ENCODE results near the gene MAS1L.

The MAS1L gene, protein sequence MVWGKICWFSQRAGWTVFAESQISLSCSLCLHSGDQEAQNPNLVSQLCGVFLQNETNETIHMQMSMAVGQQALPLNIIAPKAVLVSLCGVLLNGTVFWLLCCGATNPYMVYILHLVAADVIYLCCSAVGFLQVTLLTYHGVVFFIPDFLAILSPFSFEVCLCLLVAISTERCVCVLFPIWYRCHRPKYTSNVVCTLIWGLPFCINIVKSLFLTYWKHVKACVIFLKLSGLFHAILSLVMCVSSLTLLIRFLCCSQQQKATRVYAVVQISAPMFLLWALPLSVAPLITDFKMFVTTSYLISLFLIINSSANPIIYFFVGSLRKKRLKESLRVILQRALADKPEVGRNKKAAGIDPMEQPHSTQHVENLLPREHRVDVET

DNA sequence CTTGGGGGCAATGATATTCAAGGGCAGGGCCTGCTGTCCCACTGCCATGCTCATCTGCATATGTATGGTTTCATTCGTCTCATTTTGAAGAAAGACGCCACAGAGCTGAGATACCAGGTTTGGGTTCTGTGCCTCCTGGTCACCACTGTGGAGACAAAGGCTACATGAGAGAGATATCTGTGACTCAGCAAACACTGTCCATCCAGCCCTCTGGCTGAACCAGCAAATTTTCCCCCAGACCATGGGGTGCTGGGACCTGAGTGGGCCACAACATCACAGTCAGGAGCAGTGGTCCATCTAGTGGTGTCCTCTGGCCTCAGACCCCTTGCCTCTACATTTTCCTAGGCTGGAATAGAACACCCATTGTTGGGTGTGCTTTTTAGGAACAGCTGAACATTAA, at the start of gene MAS1L:
Gene MAS1L (minus strand): TSS at position 297 of the 400 bp plus-strand sequence. CDS start 54 bp downstream, at position 243.
- CTCF ChIA-PET, result interaction anchor here (0.6 kb wide), 1 partner anchor 166 kb away, joined by 3 read pairs; no protein-coding TSS in a partner anchor

DNA sequence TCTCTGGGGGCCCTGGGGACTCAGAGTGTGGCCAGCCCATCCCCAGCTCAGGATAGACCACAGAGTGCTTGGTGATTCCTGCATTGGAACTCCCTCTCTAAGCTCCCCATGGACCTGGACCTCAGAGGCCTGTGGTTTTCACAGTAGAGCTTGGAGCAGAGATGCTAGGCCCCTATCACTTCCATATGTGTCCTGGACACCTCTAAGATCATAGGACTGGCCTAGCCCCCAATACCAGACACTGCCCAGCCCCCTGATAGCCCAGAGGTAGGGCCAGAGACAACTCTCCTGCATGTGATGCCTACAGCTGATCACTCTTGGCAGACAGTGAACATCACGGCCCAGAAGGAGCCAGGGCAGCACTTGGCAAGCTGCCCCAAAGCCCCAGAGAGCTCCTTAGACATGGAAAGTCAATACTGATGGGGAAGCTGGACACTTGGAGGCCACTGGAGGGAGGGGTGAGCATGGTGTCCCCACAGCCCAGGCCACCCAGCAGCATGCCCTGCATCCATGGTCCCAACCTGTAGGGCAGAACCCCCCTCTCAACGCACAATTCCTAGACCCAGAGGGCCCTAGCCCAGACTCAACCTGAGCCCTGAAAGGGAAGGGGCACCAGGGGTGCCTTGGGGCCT, 44.7 kb upstream of the MAS1L start:
- H3K4me3 Mint-ChIP-seq, result no peak overlapping the region

More for the DNA sequence above, at the start of gene MAS1L:
- H3K27ac Mint-ChIP-seq, result no peak within 1 kb of the TSS
- H3K27me3 Mint-ChIP-seq, result no peaks in the 10 kb centered on the region
- H3K4me1 Mint-ChIP-seq, result no peaks in the 10 kb centered on the region
- H3K4me3 Mint-ChIP-seq, result no peak within 1 kb of the TSS
- no peak for DNase-seq
- no peaks in the 10 kb centered on the region for H3K9me3 Mint-ChIP-seq
- H3K36me3 Mint-ChIP-seq, result no peaks in the 10 kb centered on the region

DNA sequence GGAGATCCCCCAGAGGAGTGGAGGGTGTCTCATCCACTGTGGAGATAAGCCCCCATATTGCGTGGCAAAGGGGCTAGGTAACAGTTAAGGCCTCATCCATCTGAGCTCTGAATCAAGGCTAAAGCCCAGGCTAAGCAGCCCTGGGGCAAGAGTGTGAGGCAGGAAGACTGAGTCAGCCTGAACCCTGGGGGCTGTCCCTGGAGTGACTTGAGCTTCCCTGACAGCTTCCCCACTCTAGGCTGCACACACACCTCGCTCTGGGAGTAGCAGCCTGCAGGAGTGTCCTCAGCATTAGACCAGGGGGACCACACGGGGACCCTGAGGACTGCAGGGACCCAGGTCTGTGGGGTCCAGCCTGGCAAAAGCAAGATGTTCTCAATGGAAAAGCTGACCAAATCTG, 43.9 kb upstream of the MAS1L start:
- Mint-ChIP-seq H3K4me1 (no peaks in the 10 kb centered on the region), H3K36me3 (no peaks in the 10 kb centered on the region), H3K9me3 (no peaks in the 10 kb centered on the region), H3K4me3 (no peak overlapping the region), H3K27ac (no peak overlapping the region), H3K27me3 (peaks cover 30% of the 10 kb centered on the region)
- DNase-seq, result no peak
- CTCF ChIA-PET, result no interaction called here

More for the DNA sequence above, 44.7 kb upstream of the MAS1L start:
- Mint-ChIP-seq H3K4me1 (no peaks in the 10 kb centered on the region), H3K27ac (no peak overlapping the region), H3K27me3 (peaks cover 29% of the 10 kb centered on the region), H3K36me3 (no peaks in the 10 kb centered on the region), H3K9me3 (no peaks in the 10 kb centered on the region)
- no peak for DNase-seq
- CTCF ChIA-PET, result interaction anchor here (1.0 kb wide), 1 partner anchor 15 kb away, joined by 3 read pairs; no protein-coding TSS in a partner anchor

DNA sequence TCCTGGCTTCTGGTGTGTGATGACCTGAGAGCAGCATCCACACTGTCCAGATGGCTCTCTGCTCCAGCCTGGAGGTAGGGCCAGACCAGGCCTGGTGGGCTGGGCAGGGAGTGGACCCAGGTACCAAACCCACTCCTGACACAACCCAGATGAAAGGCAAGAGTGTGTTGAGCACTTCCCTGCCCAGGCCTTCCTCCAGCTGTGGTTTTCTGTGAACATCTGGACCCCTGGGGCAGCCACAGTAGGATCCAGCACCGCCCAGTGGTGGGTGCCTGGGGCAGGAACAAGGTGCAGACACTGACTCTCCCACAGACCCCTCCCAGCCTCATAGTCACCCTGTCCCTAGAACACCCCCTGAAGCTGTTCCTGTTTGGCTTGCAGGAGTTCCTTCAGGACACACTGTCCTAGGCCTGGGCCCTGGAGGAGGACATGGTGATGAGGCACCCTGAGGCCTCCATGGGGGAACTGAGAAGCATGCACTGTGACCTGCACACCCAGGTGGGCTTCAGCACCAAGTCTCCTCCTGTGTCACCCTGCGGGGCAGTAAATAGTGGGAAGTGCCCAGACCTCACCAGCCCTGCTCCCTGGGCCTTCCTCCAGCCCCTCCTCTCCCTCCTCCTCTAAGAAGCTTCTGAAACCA, 43.0 kb upstream of the MAS1L start:
- CTCF ChIA-PET, result no interaction called here
- Mint-ChIP-seq H3K36me3 (no peaks in the 10 kb centered on the region), H3K27ac (no peak overlapping the region), H3K4me3 (no peak overlapping the region), H3K4me1 (no peaks in the 10 kb centered on the region), H3K9me3 (no peaks in the 10 kb centered on the region), H3K27me3 (peaks cover 34% of the 10 kb centered on the region)
- no peak for DNase-seq

DNA sequence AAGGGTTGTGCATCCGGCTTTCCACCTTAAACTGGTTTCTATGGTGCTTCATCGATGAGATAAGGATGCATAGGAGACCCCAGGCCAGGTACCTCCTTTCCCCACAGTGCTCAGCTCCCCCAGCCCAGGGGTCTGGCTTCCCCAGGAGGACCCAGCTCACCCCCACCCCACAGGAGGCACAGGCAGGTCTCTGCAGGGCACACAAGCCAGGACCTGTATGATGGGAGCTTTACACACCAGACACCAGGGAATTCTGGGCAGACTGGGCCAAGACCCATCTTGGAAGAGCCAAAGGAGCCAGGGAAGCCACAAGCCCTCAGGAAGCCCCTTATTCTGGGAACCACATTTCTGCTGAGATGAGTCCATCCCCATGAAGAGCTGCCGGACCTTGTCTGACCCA, 42.2 kb upstream of the MAS1L start:
- DNase-seq, result no peak
- Mint-ChIP-seq H3K4me1 (no peaks in the 10 kb centered on the region), H3K27me3 (peaks cover 42% of the 10 kb centered on the region), H3K27ac (no peak overlapping the region), H3K9me3 (no peaks in the 10 kb centered on the region), H3K4me3 (no peak overlapping the region), H3K36me3 (no peaks in the 10 kb centered on the region)
- CTCF ChIA-PET, result no interaction called here

DNA sequence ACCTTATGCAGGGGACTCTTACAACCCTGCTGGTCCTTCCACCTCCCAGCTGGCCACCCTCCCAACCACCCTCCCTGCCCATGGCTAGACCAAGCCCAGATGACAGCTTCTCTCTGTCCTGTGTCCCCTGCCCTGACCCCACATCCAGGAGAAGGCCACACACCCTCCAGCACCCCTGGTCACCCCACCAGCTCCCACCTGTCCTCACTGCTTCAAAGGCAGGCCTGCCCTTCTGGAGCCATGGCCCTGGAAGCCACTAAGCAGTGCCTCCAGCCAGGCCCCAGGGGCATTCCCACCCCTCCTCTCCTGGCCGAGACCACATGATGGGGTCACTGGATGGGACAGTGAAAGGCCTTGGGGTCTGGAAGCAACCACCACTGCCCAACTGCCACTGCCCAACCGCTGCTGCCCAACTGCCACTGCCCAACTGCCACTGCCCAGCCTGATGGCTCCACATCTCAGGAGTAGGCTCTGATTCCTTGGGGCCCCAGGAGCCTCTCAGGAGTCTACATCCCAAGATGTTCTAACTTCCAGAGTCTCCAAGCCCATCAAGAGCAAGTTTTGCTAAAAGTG, 41.3 kb upstream of the MAS1L start:
- DNase-seq, result no peak
- Mint-ChIP-seq H3K4me3 (no peak overlapping the region), H3K27ac (no peak overlapping the region), H3K27me3 (peaks cover 40% of the 10 kb centered on the region), H3K4me1 (no peaks in the 10 kb centered on the region), H3K9me3 (no peaks in the 10 kb centered on the region), H3K36me3 (no peaks in the 10 kb centered on the region)
- CTCF ChIA-PET, result no interaction called here

DNA sequence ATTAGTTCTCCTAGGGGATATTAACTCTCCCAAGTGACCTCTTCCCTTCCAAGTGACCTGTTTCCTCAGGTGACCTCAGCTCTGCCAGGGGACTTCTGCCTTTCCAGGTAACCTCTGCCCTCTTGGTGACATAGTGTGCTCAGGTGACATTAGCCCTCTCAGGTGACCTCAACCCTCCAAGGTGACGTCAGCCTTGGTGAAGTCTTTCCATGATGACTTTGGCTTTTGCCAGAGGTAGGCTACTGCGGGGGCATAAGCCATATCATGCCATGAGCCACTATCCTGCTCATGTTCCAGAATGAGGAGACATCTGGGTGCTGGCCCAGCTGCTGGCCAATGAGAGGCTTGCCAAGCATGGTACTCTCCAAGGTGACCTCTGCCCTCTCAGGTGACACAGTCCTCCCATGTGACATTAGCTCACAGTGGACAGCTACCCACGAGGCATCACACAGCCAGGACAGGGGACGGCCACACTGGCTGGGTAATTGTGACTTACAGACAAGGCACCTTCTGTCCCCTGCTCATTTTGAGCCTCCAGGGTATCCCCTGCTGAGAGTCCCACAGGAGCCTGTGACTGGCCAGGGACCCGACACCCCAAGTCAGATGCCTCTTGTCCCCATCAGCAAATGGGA, 40.7 kb upstream of the MAS1L start:
- DNase-seq, result no peak
- Mint-ChIP-seq H3K27me3 (peaks cover 38% of the 10 kb centered on the region), H3K4me3 (no peak overlapping the region), H3K4me1 (no peaks in the 10 kb centered on the region), H3K9me3 (no peaks in the 10 kb centered on the region), H3K36me3 (no peaks in the 10 kb centered on the region), H3K27ac (no peak overlapping the region)
- CTCF ChIA-PET, result no interaction called here

DNA sequence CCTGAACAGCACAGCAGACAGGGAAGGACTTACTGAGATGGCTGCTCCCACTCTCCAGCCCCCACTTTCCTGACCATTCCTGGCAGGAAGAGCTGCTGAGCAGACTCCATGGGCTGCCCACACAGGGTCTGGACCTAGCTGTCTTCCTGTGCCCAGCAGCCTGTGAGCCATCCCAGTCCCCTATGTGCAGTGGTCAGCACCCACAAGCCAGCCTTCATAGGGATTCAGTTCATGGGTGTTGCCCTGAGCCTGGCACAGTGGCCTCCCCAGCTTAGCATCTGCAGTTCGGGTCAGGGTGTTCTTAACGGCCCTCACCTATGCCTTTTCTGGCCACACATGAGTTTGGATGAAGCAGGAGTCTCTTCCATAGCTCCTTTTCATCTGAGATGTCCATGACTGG, 39.8 kb upstream of the MAS1L start:
- no peaks in the 10 kb centered on the region for H3K4me1 Mint-ChIP-seq
- no peak overlapping the region for H3K27ac Mint-ChIP-seq
- H3K9me3 Mint-ChIP-seq, result no peaks in the 10 kb centered on the region
- no peak for DNase-seq
- H3K4me3 Mint-ChIP-seq, result no peak overlapping the region
- H3K36me3 Mint-ChIP-seq, result no peaks in the 10 kb centered on the region
- H3K27me3 Mint-ChIP-seq, result peaks cover 41% of the 10 kb centered on the region
- CTCF ChIA-PET, result no interaction called here

DNA sequence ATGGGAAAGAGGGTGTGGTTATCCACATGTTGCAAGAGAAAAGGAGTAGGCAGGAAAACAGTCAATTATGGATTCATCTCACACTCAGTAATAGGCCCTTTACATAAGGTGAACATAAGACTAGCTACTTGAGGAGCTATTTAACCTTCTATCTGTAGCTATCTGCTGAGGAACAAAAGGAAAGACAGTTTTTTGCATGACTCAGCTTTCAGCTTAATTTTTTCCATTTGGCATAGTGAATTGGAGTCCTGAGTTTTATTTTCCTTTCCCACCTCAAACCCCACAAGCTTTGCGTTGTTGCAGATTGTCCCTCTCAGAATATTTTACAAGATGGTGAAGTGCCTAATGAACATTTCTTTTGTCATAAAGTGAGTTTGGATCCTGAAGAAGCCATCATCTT, 39.4 kb upstream of the MAS1L start:
- no peaks in the 10 kb centered on the region for H3K4me1 Mint-ChIP-seq
- no peak for DNase-seq
- H3K27me3 Mint-ChIP-seq, result peaks cover 41% of the 10 kb centered on the region
- no peak overlapping the region for H3K4me3 Mint-ChIP-seq
- CTCF ChIA-PET, result no interaction called here
- no peaks in the 10 kb centered on the region for H3K9me3 Mint-ChIP-seq
- no peaks in the 10 kb centered on the region for H3K36me3 Mint-ChIP-seq
- no peak overlapping the region for H3K27ac Mint-ChIP-seq

DNA sequence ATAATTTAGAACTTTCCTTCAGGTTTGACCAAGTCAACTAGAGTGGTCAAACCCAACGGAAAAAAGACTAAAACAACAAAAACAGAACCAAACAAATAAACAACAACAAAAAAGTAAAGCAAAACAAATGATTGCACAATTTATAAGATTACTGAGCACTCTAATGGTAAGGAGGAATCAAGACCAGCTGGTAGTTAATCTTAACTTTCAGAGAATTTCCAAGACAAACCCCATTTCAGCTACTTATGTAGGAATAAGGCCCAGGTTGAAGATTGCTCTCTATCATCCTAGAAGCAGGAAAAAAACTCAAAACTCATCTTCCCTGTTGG, 37.5 kb upstream of the MAS1L start:
- H3K27ac Mint-ChIP-seq, result no peak overlapping the region
- no peaks in the 10 kb centered on the region for H3K4me1 Mint-ChIP-seq
- no peak overlapping the region for H3K4me3 Mint-ChIP-seq
- no peaks in the 10 kb centered on the region for H3K36me3 Mint-ChIP-seq
- peaks cover 46% of the 10 kb centered on the region for H3K27me3 Mint-ChIP-seq
- no peak for DNase-seq
- no peaks in the 10 kb centered on the region for H3K9me3 Mint-ChIP-seq
- CTCF ChIA-PET, result no interaction called here

DNA sequence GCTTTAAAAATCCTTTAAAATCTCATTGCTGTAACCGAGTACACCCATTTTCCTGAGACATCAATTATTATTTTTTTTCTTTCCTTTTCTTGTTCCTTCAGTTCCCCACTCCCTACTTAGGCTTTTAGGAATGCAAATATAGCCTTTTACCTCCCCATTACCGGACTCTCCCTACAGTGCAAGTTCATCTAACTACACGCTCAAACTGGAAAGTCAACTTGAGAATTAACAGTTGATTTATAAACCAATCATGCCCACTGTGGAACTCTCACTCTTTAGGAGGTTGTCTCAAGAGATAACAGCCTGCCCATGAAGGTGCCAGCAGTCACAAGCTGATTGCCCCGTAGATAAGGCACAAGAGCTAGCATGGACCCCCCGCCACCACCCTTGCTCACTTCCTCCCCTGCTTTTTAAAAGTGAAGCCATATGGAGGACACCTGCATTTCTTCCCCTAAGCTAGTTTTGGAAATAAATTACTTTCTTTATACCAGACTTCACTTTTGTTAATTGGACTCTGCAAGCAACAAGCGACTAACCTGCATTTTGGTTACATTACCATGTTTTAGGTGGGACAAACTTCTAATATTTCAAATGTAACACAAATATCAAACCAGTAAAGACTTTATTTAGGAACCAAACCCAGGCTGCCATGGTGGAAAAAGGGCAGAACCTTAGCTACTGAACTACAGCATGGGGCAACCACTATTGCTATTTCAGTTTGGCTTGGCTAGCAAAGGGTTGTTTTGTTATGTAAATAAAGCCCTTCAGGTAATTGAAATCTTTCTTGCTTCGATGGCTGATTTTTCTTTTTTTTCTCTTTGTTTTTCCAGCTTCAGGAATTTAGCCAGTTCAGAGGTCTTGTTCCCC, 36.9 kb upstream of the MAS1L start:
- no peak for DNase-seq
- no peaks in the 10 kb centered on the region for H3K4me1 Mint-ChIP-seq
- H3K36me3 Mint-ChIP-seq, result no peaks in the 10 kb centered on the region
- no peaks in the 10 kb centered on the region for H3K9me3 Mint-ChIP-seq
- no peak overlapping the region for H3K27ac Mint-ChIP-seq
- H3K4me3 Mint-ChIP-seq, result no peak overlapping the region
- peaks cover 46% of the 10 kb centered on the region for H3K27me3 Mint-ChIP-seq
- CTCF ChIA-PET, result no interaction called here

DNA sequence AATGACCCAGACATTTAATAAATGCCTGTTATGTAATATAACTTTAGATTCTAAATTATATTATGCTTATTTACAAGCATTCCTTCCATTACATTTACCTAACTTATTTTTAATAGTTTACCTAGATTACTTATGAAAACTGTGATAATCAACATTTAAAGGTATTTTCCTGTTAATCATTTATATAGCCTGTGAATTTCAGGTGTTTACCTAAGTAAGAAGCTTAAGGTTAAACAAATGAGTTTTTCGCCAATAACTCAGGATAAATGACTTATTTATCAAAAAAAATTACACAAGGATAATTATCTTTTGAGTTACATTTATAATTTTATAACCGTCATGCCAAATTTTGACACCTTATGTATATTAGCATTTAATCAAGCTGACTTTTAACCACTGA, 36.3 kb upstream of the MAS1L start:
- CTCF ChIA-PET, result interaction anchor here (0.6 kb wide), 1 partner anchor 17 kb away, joined by 3 read pairs; no protein-coding TSS in a partner anchor
- no peaks in the 10 kb centered on the region for H3K9me3 Mint-ChIP-seq
- no peaks in the 10 kb centered on the region for H3K4me1 Mint-ChIP-seq
- no peak overlapping the region for H3K4me3 Mint-ChIP-seq
- no peak for DNase-seq
- peaks cover 41% of the 10 kb centered on the region for H3K27me3 Mint-ChIP-seq
- H3K36me3 Mint-ChIP-seq, result no peaks in the 10 kb centered on the region
- no peak overlapping the region for H3K27ac Mint-ChIP-seq

DNA sequence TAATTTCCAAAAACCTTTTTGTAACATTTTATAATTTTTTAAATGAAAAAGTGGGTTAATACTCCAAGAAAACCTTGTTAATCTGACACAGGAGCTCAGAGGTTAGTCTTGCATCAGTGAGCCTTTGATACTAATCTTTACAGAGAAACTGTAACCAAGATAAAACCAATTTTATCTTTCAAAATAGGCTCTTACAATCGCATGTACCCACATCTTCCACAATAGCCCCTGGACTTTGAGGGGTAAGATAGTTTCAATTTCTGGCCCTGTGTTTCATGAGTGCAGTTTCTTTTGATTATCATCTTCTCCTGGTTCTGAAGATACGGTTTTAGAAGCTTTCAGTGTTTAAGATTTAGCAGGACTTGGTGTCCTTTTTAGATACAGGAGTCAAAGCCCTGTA, 34.5 kb upstream of the MAS1L start:
- no peaks in the 10 kb centered on the region for H3K4me1 Mint-ChIP-seq
- CTCF ChIA-PET, result no interaction called here
- no peaks in the 10 kb centered on the region for H3K9me3 Mint-ChIP-seq
- H3K4me3 Mint-ChIP-seq, result no peak overlapping the region
- no peaks in the 10 kb centered on the region for H3K36me3 Mint-ChIP-seq
- no peak overlapping the region for H3K27ac Mint-ChIP-seq
- peaks cover 30% of the 10 kb centered on the region for H3K27me3 Mint-ChIP-seq
- DNase-seq, result no peak

All from activated naive CD4-positive, alpha-beta T cell treated with anti-CD3 and anti-CD28 coated beads, Interleukin-2, amount 10 ng/mL, durations not matched to agents 7 days and 5 days (primary cell).